DOHH2 (cell line): ENCODE data around the gene GORASP1.

Source experiments
- H3F3A ChIP-seq: fragments of 200-600 bp; sonication (generic), shearing (Covaris generic); 2 replicates; pipeline ENCODE4 v1.6.0; 2016; ENCODE audit warnings: antibody characterized with exemption, mild to moderate bottlenecking; ENCODE audit not compliant: control insufficient read depth, insufficient read depth
- H3K27ac ChIP-seq: fragments of 200-600 bp; sonication (generic); 2 replicates; pipeline ENCODE4 v1.5.1; 2014; ENCODE audit warnings: low read depth, mild to moderate bottlenecking, low read length, moderate library complexity
- H3K27me3 ChIP-seq: fragments of 200-600 bp; sonication (generic); 2 replicates; pipeline ENCODE4 v1.6.1; 2014; ENCODE audit warnings: mild to moderate bottlenecking, low read length, mixed read lengths; ENCODE audit not compliant: control insufficient read depth
- H3K36me3 ChIP-seq: fragments of 200-600 bp; sonication (generic); 2 replicates; pipeline ENCODE4 v1.6.1; 2014; ENCODE audit warnings: mild to moderate bottlenecking, low read length, moderate library complexity, mixed read lengths; ENCODE audit not compliant: control insufficient read depth
- H3K4me1 ChIP-seq: fragments of 200-600 bp; sonication (generic); 2 replicates; pipeline ENCODE4 v1.6.1; 2014; ENCODE audit warnings: mild to moderate bottlenecking, low read length, mixed read lengths; ENCODE audit not compliant: control insufficient read depth
- H3K4me2 ChIP-seq: fragments of 200-600 bp; sonication (generic); 2 replicates; pipeline ENCODE4 v1.6.0; 2014; ENCODE audit warnings: mild to moderate bottlenecking, low read length, moderate library complexity
- H3K4me3 ChIP-seq: fragments of 200-600 bp; sonication (generic); 2 replicates; pipeline ENCODE4 v1.5.1; 2014; ENCODE audit warnings: mild to moderate bottlenecking, low read length, mixed read lengths
- H3K79me2 ChIP-seq: fragments of 200-600 bp; sonication (generic); 2 replicates; pipeline ENCODE4 v1.6.1; 2014; ENCODE audit warnings: mild to moderate bottlenecking, low read length, mixed read lengths; ENCODE audit not compliant: control insufficient read depth
- H3K9me2 ChIP-seq: fragments of 200-600 bp; sonication (generic); replicated peaks from 2 replicates; pipeline ENCODE4 v1.6.1; 2014; ENCODE audit warnings: mild to moderate bottlenecking, low read length, mixed read lengths; ENCODE audit not compliant: control insufficient read depth
- H3K9me3 ChIP-seq: fragments of 200-600 bp; sonication (generic); 2 replicates; pipeline ENCODE4 v1.6.1; 2014; ENCODE audit warnings: antibody characterized with exemption, low read length, mixed read lengths; ENCODE audit not compliant: control insufficient read depth, insufficient read depth
- H4K20me1 ChIP-seq: fragments of 200-600 bp; sonication (generic); 2 replicates; pipeline ENCODE4 v1.6.0; 2014; ENCODE audit warnings: low read depth, mild to moderate bottlenecking, antibody characterized with exemption, low read length, moderate library complexity; ENCODE audit not compliant: control insufficient read depth, insufficient read depth
- CTCF ChIP-seq: fragments of 200-600 bp; sonication (generic); IDR thresholded peaks from one replicate; pipeline ENCODE4 v1.5.1; 2014; ENCODE audit warnings: antibody characterized with exemption, mild to moderate bottlenecking, low read depth, low read length; ENCODE audit not compliant: poor library complexity, severe bottlenecking
- EZH2phosphoT487 ChIP-seq: fragments of 200-600 bp; sonication (generic); IDR thresholded peaks from 2 replicates; pipeline ENCODE4 v1.6.1; 2017; ENCODE audit warnings: borderline replicate concordance, mild to moderate bottlenecking, antibody characterized with exemption, low read length, moderate library complexity, mixed read lengths

Gene GORASP1

GRCh38 chr3:39103791-39104552 lies 3.5 kb downstream of the GORASP1 start:
- Histone ChIP-seq H3K4me1 (peaks cover 46% of the 10 kb centered on the region), H3K27me3 (no peaks in the 10 kb centered on the region), H3K79me2 (peaks cover 33% of the 10 kb centered on the region), H3K27ac (no peak overlapping the region), H3K36me3 (peaks cover 18% of the 10 kb centered on the region; the same call in 1 of the 2 replicates), H3K4me2 (no peak overlapping the region), H3K9me3 (no peaks in the 10 kb centered on the region), H3K9me2 (no peaks in the 10 kb centered on the region), H4K20me1 (no peaks in the 10 kb centered on the region), H3K4me3 (no peak overlapping the region), H3F3A (peaks cover 15% of the 10 kb centered on the region)
- TF ChIP-seq CTCF: no peak
- TF ChIP-seq EZH2phosphoT487: no peak

- H3K9me2 ChIP-seq: no peaks in the 10 kb centered on the region
- TF ChIP-seq CTCF (peak; percentile 48), EZH2phosphoT487 (no peak)
- H3K4me2 ChIP-seq: no peak overlapping the region
- H3K9me3 ChIP-seq: no peaks in the 10 kb centered on the region
- peaks cover 39% of the 10 kb centered on the region for H3K4me1 ChIP-seq
- peaks cover 33% of the 10 kb centered on the region for H3K79me2 ChIP-seq
- H3K36me3 ChIP-seq: peaks cover 25% of the 10 kb centered on the region; the same call in 1 of the 2 replicates
- no peak overlapping the region for H3K4me3 ChIP-seq
- H3K27me3 ChIP-seq: no peaks in the 10 kb centered on the region
- no peaks in the 10 kb centered on the region for H4K20me1 ChIP-seq
- H3K27ac ChIP-seq: no peak overlapping the region
- peaks cover 9% of the 10 kb centered on the region for H3F3A ChIP-seq
These were observed 4.1 kb downstream of the GORASP1 start for GRCh38 chr3:39103324-39103693.

GRCh38 chr3:39102504-39103323 lies 4.7 kb downstream of the GORASP1 start:
- no peaks in the 10 kb centered on the region for H4K20me1 ChIP-seq

More at GRCh38 chr3:39102504-39103323, 4.7 kb downstream of the GORASP1 start:
- peaks cover 31% of the 10 kb centered on the region for H3K36me3 ChIP-seq
- peaks cover 33% of the 10 kb centered on the region for H3K79me2 ChIP-seq
- peaks cover 4% of the 10 kb centered on the region; the same call in 1 of the 2 replicates for H3F3A ChIP-seq
- no peak overlapping the region for H3K27ac ChIP-seq
- H3K4me3 ChIP-seq: no peak overlapping the region
- H3K4me1 ChIP-seq: peaks cover 33% of the 10 kb centered on the region
- no peaks in the 10 kb centered on the region for H3K9me2 ChIP-seq
- no peaks in the 10 kb centered on the region for H3K9me3 ChIP-seq
- no peaks in the 10 kb centered on the region for H3K27me3 ChIP-seq
- H3K4me2 ChIP-seq: no peak overlapping the region
- TF ChIP-seq CTCF: no peak
- TF ChIP-seq EZH2phosphoT487: no peak
